Measurements from ENCODE around the gene STXBP1. TPM values are rescaled to one million over a fixed set of nuclear protein-coding genes. Genes with fewer than 3 reads are reported as not detected.

Gene STXBP1
- total and polyA plus RNA-seq, 12 donors, result 14.4 to 59.2 (median 46.4) TPM

- no peaks in the 10 kb centered on the region for H3K36me3 ChIP-seq
- peaks cover 5 to 65% (median 36%) of the 10 kb centered on the region in 9 donors for H3K4me1 ChIP-seq
- intact Hi-C loops (cut with DNase I), result no loop called here
- H3K27me3 ChIP-seq, result no peaks in the 10 kb centered on the region
- no peaks in the 10 kb centered on the region for H3K9me3 ChIP-seq
- peak overlapping the region in 6 of 10 donors; percentile 15 to 68 (median 58) for H3K27ac ChIP-seq
- WGBS, 2 donors, result 42 to 49% methylated on average over 11 of the region's 11 CpGs
- ATAC-seq, result peak in 5 of 8 donors; percentile 31 to 74 (median 48)
- TF ChIP-seq CTCF (IDR thresholded peaks at IDR 0.05), result no peak
- peak overlapping the region in 1 of 10 donors; percentile 4 for H3K4me3 ChIP-seq
- DNase-seq, result no peak
These were observed 25.3 kb downstream of the STXBP1 start for GRCh38 chr9:127637322-127637847.

- Histone ChIP-seq H3K27me3 (no peaks in the 10 kb centered on the region), H3K4me1 (peaks cover 0 to 53% (median 25%) of the 10 kb centered on the region in 9 donors), H3K9me3 (no peaks in the 10 kb centered on the region), H3K36me3 (no peaks in the 10 kb centered on the region), H3K27ac (no peak overlapping the region), H3K4me3 (no peak overlapping the region)
- 93 to 96% methylated on average over 5 of the region's 5 CpGs for WGBS, 2 donors
- ATAC-seq (no peak), DNase-seq (no peak)
- intact Hi-C loops (cut with DNase I), result loop anchor here in 1 of 10 donors (5.0 kb wide), 1 partner anchor 49 kb away; no protein-coding TSS in a partner anchor
- no peak for TF ChIP-seq CTCF (IDR thresholded peaks at IDR 0.05)
These were observed 28.9 kb downstream of the STXBP1 start for GRCh38 chr9:127640908-127641545.

- Histone ChIP-seq H3K27me3 (no peaks in the 10 kb centered on the region), H3K4me3 (peak overlapping the region in 2 of 10 donors; percentile 1 to 23), H3K36me3 (no peaks in the 10 kb centered on the region), H3K27ac (peak overlapping the region in 4 of 10 donors; percentile 31 to 48 (median 44)), H3K9me3 (no peaks in the 10 kb centered on the region), H3K4me1 (peaks cover 0 to 55% (median 24%) of the 10 kb centered on the region in 9 donors)
- WGBS, 2 donors, result 54 to 71% methylated on average over 10 of the region's 10 CpGs
- ATAC-seq (no peak), DNase-seq (no peak)
- intact Hi-C loops (cut with DNase I), result loop anchor here in 1 of 10 donors (5.0 kb wide), 1 partner anchor 50 kb away; no protein-coding TSS in a partner anchor
- TF ChIP-seq CTCF (IDR thresholded peaks at IDR 0.05), result no peak
These were observed 30.1 kb downstream of the STXBP1 start for GRCh38 chr9:127642082-127642740.

- Histone ChIP-seq H3K9me3 (no peaks in the 10 kb centered on the region), H3K27ac (peak overlapping the region in 2 of 10 donors; percentile 17 to 35), H3K36me3 (no peaks in the 10 kb centered on the region), H3K4me1 (peaks cover 0 to 46% (median 19%) of the 10 kb centered on the region in 9 donors), H3K4me3 (no peak overlapping the region), H3K27me3 (no peaks in the 10 kb centered on the region)
- DNase-seq, result no peak
- intact Hi-C loops (cut with DNase I), result loop anchor here in 1 of 10 donors (5.0 kb wide), 1 partner anchor 52 kb away; no protein-coding TSS in a partner anchor
- peak in 7 of 8 donors; percentile 21 to 56 (median 28) for ATAC-seq
- WGBS, 2 donors, result 80 to 82% methylated on average over 8 of the region's 8 CpGs
- no peak for TF ChIP-seq CTCF (IDR thresholded peaks at IDR 0.05)
These were observed 32.2 kb downstream of the STXBP1 start for GRCh38 chr9:127644146-127644827.

Data from heart right ventricle (tissue), 16 donors.